IMR-90 (cell line): ENCODE results near the gene PLCG2. TPM values are rescaled to one million over a fixed set of nuclear protein-coding genes. Genes with fewer than 3 reads are reported as not detected.

Experiments
- ATAC-seq: fragments of 200-7000 bp; cut with Tn5 transposase; 2 replicates; pipeline ENCODE4 v1.9.1; 2020; ENCODE audit warnings: low read depth, mild to moderate bottlenecking, moderate library complexity
- BruUV-seq: library from RNA; stranded (reverse); fragments of 400-500 nt; replicated peaks from 2 replicates; lab custom pipeline; 2021; lab: Mats Ljungman, UMichigan
- CTCF ChIA-PET: fragments of 300-600 bp; formaldehyde crosslinking; extraction: SDS; loops from one replicate; lab custom pipeline; 2021; ENCODE audit warnings: antibody characterized with exemption; lab: Yijun Ruan, JAX
- POLR2A ChIA-PET: fragments of 300-600 bp; sonication (Branson Sonifier 250); formaldehyde crosslinking; loops from one replicate; lab custom pipeline; 2022; ENCODE audit warnings: antibody characterized with exemption; ENCODE audit not compliant: unreplicated experiment; lab: Charles Lee
- DNase-seq: peaks from one replicate; pipeline ENCODE4 v3.0.0; 2013
- H2AFZ ChIP-seq: replicated peaks from 2 replicates; pipeline ENCODE3; 2013; ENCODE audit warnings: low read length, mild to moderate bottlenecking; ENCODE audit not compliant: poor library complexity
- H2AK5ac ChIP-seq: 2 replicates; pipeline ENCODE4 v1.6.1; 2013; ENCODE audit warnings: low read depth, low read length, inconsistent platforms
- H2AK9ac ChIP-seq: replicated peaks from 2 replicates; pipeline ENCODE3; 2013; ENCODE audit warnings: mild to moderate bottlenecking, low read depth, low read length, moderate library complexity; ENCODE audit not compliant: poor library complexity
- H2BK120ac ChIP-seq: 2 replicates; pipeline ENCODE4 v1.6.1; 2013; ENCODE audit warnings: low read depth, low read length, inconsistent platforms
- H2BK15ac ChIP-seq: 3 replicates; pipeline ENCODE4 v1.6.1; 2013; ENCODE audit warnings: low read depth, low read length, inconsistent platforms
- H2BK20ac ChIP-seq: 2 replicates; pipeline ENCODE4 v1.6.1; 2013; ENCODE audit warnings: low read depth, mild to moderate bottlenecking, inconsistent platforms, low read length, moderate library complexity
- H2BK5ac ChIP-seq: 2 replicates; pipeline ENCODE4 v1.6.1; 2013; ENCODE audit warnings: mild to moderate bottlenecking, low read depth, low read length, inconsistent platforms; ENCODE audit not compliant: poor library complexity, severe bottlenecking
- H3K14ac ChIP-seq: replicated peaks from 2 replicates; pipeline ENCODE4 v1.6.1; 2013; ENCODE audit warnings: low read depth, low read length, inconsistent platforms
- H3K18ac ChIP-seq: 2 replicates; pipeline ENCODE4 v1.6.1; 2013; ENCODE audit warnings: low read depth, low read length, control low read depth
- H3K23ac ChIP-seq: 2 replicates; pipeline ENCODE4 v1.6.1; 2013; ENCODE audit warnings: low read depth, low read length, inconsistent platforms
- H3K27ac ChIP-seq: 2 replicates; pipeline ENCODE4 v1.5.1; 2013; ENCODE audit warnings: mild to moderate bottlenecking, control low read depth, low read length; ENCODE audit not compliant: insufficient read depth
- H3K27me3 ChIP-seq: 2 replicates; pipeline ENCODE4 v1.6.1; 2013; ENCODE audit warnings: low read length; ENCODE audit not compliant: control insufficient read depth, insufficient read depth
- H3K36me3 ChIP-seq: 2 replicates; pipeline ENCODE4 v1.6.1; 2013; ENCODE audit warnings: low read length, mixed read lengths; ENCODE audit not compliant: control insufficient read depth, insufficient read depth
- H3K4ac ChIP-seq: 2 replicates; pipeline ENCODE4 v1.6.1; 2013; ENCODE audit warnings: low read depth, low read length, inconsistent platforms
- H3K4me1 ChIP-seq: 2 replicates; pipeline ENCODE4 v1.6.1; 2013; ENCODE audit warnings: low read length, mixed read lengths; ENCODE audit not compliant: control insufficient read depth, insufficient read depth
- H3K4me2 ChIP-seq: 2 replicates; pipeline ENCODE4 v1.6.1; 2013; ENCODE audit warnings: low read depth, mild to moderate bottlenecking, control low read depth, low read length, moderate library complexity
- H3K4me3 ChIP-seq: 2 replicates; pipeline ENCODE4 v1.5.1; 2013; ENCODE audit warnings: low read depth, mild to moderate bottlenecking, control low read depth, low read length, moderate library complexity; ENCODE audit not compliant: insufficient read depth
- H3K56ac ChIP-seq: 2 replicates; pipeline ENCODE4 v1.6.1; 2013; ENCODE audit warnings: low read length, inconsistent platforms; ENCODE audit not compliant: insufficient read depth; ENCODE audit errors: extremely low read depth
- H3K79me1 ChIP-seq, 2 experiments: 2 replicates each; pipeline ENCODE4 v1.6.1; 2013; ENCODE audit warnings: low read length in 2 of 2, inconsistent platforms in 1 of 2, low read depth in 1 of 2
- H3K9ac ChIP-seq: 2 replicates; pipeline ENCODE4 v1.6.1; 2013; ENCODE audit warnings: low read depth, low read length, control low read depth
- H3K9me1 ChIP-seq: 2 replicates; pipeline ENCODE4 v1.6.1; 2013; ENCODE audit warnings: low read length, inconsistent platforms; ENCODE audit not compliant: insufficient read depth
- H3K9me3 ChIP-seq: 2 replicates; pipeline ENCODE4 v1.6.1; 2013; ENCODE audit warnings: low read length; ENCODE audit not compliant: control insufficient read depth, insufficient read depth
- H4K20me1 ChIP-seq: 2 replicates; pipeline ENCODE4 v1.6.1; 2013; ENCODE audit warnings: low read length, inconsistent platforms; ENCODE audit not compliant: insufficient read depth
- H4K5ac ChIP-seq: 2 replicates; pipeline ENCODE4 v1.6.1; 2013; ENCODE audit warnings: mild to moderate bottlenecking, low read depth, low read length, control low read depth
- H4K8ac ChIP-seq, 2 experiments: 2 replicates each; pipeline ENCODE4 v1.6.1; 2013; ENCODE audit warnings: low read depth in 2 of 2, low read length in 2 of 2, control low read depth in 1 of 2, inconsistent platforms in 1 of 2
- H4K91ac ChIP-seq: 2 replicates; pipeline ENCODE4 v1.6.1; 2013; ENCODE audit warnings: low read depth, low read length, inconsistent platforms; ENCODE audit not compliant: insufficient read depth
- CEBPB ChIP-seq: IDR thresholded peaks from 2 replicates; pipeline ENCODE4 v1.6.1; 2012; ENCODE audit warnings: low read depth, low read length, improper control_type of control experiment
- CHD1 ChIP-seq: IDR thresholded peaks from 2 replicates; pipeline ENCODE4 v1.6.1; 2012; ENCODE audit warnings: low read depth, low read length, improper control_type of control experiment
- FOS ChIP-seq: fragments of 150-350 bp; IDR thresholded peaks from 2 replicates; pipeline ENCODE4 v1.6.1; 2016; ENCODE audit warnings: low read depth, low read length
- MXI1 ChIP-seq: IDR thresholded peaks from 2 replicates; pipeline ENCODE4 v1.6.1; 2012; ENCODE audit warnings: low read depth, mild to moderate bottlenecking, low read length, moderate library complexity, borderline replicate concordance
- NFE2L2 ChIP-seq: fragments of 150-350 bp; IDR thresholded peaks from 2 replicates; pipeline ENCODE4 v1.6.1; 2016; ENCODE audit warnings: low read depth, mild to moderate bottlenecking, low read length
- RAD21 ChIP-seq: IDR thresholded peaks from 2 replicates; pipeline ENCODE4 v1.6.1; 2012; ENCODE audit warnings: low read length, improper control_type of control experiment
- RCOR1 ChIP-seq: IDR thresholded peaks from 2 replicates; pipeline ENCODE4 v1.6.1; 2012; ENCODE audit warnings: mild to moderate bottlenecking, low read length, improper control_type of control experiment; ENCODE audit not compliant: insufficient replicate concordance
- RFX5 ChIP-seq: IDR thresholded peaks from 2 replicates; pipeline ENCODE4 v1.8.0; 2012; ENCODE audit warnings: low read depth, mild to moderate bottlenecking, low read length, moderate library complexity
- SMC3 ChIP-seq: fragments of 150-350 bp; IDR thresholded peaks from 2 replicates; pipeline ENCODE4 v1.6.1; 2016; ENCODE audit warnings: low read depth, mild to moderate bottlenecking, antibody characterized with exemption, low read length, moderate library complexity
- WGBS, 2 experiments: methylation state at CpG; one replicate each; pipeline versions ENCODE4 v1.1.5 to v1.1.7; 2013; ENCODE audit warnings: missing lambda C conversion rate in 2 of 2; ENCODE audit not compliant: insufficient read length in 1 of 2; ENCODE audit errors: extremely low coverage in 2 of 2; 5-methylcytosine and 5-hydroxymethylcytosine counted together
- dilution Hi-C: fragments of 300-500 bp; cut with HindIII; formaldehyde crosslinking; loops from one replicate; pipeline ENCODE4 v1.14.3; 2018; ENCODE audit warnings: low sequenced_read_pairs; ENCODE audit not compliant: unreplicated experiment
- in situ Hi-C: fragments of 300-500 bp; cut with MboI; formaldehyde crosslinking; loops from 3 replicates; pipeline ENCODE4 v1.14.3; 2019; ENCODE audit warnings: low sequenced_read_pairs, inconsistent platforms, mixed read lengths
- intact Hi-C: fragments of 100-400 bp; cut with micrococcal nuclease; formaldehyde crosslinking; loops from 2 replicates; pipeline ENCODE4 v1.10.0; 2022
- polyA plus RNA-seq, 3 experiments: library from polyadenylated mRNA; depleted of rRNA; stranded (reverse); fragments of >200 nt; gene quantifications; 2 replicates each; pipeline ENCODE4 v1.2.3, GENCODE V29; 2012; ENCODE audit warnings: low replicate concordance in 1 of 3
- total RNA-seq: library from RNA; depleted of rRNA; stranded (reverse); fragments of >200 nt; gene quantifications from 2 replicates; pipeline ENCODE4 v1.2.3, GENCODE V29; 2012
- TF ChIP-seq, protein P1 (sequence below): conservative IDR thresholded peaks from 2 replicates; pipeline ENCODE4 v1.5.1; 2012; ENCODE audit warnings: mild to moderate bottlenecking, low read depth, low read length, improper control_type of control experiment

Gene PLCG2
- total and polyA plus RNA-seq, 2 of the 4 experiments (the other 2 are of a cell fraction): 0.14 to 0.18 TPM

DNA sequence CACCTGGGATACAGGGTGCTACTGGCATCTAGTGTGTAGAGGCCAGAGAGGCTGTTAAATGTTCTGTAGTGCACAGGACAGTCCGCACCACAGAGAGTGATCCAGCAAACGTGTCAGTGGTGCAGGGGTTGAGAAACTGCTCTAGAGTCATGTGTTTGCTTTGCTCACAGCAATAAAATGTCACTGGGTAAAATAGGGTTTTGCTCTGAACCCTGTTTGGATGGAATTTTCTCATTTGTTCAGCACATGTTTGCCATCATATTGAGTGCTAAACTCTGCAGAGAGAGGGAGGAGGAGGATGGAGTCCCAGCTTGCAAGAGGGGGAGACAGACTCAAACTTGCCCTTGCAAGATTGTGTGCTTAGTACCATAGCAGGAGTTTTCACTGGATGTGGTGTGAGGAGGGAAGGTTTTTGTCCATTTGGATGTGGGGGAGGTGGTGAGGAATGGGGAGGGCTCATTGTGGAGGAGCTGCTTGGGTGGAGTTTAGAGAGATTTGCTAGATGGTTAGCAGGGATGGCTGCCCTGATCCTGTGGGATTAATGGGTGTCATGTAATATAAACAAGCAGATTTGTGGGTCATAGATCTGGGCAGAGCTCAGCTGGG, 11.8 kb downstream of the PLCG2 start:
- Histone ChIP-seq H3K14ac (no peak overlapping the region), H2AK9ac (no peak overlapping the region), H2BK5ac (no peak overlapping the region), H3K36me3 (no peaks in the 10 kb centered on the region), H3K79me1 (no peaks in the 10 kb centered on the region), H2BK20ac (no peak overlapping the region), H3K4me2 (no peak overlapping the region), H3K4ac (no peak overlapping the region), H4K5ac (no peak overlapping the region), H3K23ac (no peak overlapping the region; the same call in 1 of the 2 replicates), H3K4me1 (no peaks in the 10 kb centered on the region), H2AFZ (no peak overlapping the region), H4K8ac (no peak overlapping the region), H3K9me1 (0 out of 2 replicates have a peak, but pooled peaks cover 3% of the 10 kb centered on the region), H2AK5ac (no peak overlapping the region), H3K4me3 (no peak overlapping the region), H3K18ac (no peak overlapping the region), H3K27me3 (peaks cover 9% of the 10 kb centered on the region; the same call in 1 of the 2 replicates), H4K20me1 (no peaks in the 10 kb centered on the region), H3K27ac (no peak overlapping the region), H3K9me3 (no peaks in the 10 kb centered on the region), H3K9ac (no peak overlapping the region), H2BK15ac (no peak overlapping the region), H2BK120ac (no peak overlapping the region), H4K91ac (no peak overlapping the region), H3K56ac (no peak overlapping the region)
- intact Hi-C loops (no loop called here), in situ Hi-C loops (no loop called here), dilution Hi-C loops (no loop called here)
- no TSS peak for BruUV-seq
- TF ChIP-seq CEBPB: no peak
- TF ChIP-seq NFE2L2: no peak
- TF ChIP-seq, protein P1, sequence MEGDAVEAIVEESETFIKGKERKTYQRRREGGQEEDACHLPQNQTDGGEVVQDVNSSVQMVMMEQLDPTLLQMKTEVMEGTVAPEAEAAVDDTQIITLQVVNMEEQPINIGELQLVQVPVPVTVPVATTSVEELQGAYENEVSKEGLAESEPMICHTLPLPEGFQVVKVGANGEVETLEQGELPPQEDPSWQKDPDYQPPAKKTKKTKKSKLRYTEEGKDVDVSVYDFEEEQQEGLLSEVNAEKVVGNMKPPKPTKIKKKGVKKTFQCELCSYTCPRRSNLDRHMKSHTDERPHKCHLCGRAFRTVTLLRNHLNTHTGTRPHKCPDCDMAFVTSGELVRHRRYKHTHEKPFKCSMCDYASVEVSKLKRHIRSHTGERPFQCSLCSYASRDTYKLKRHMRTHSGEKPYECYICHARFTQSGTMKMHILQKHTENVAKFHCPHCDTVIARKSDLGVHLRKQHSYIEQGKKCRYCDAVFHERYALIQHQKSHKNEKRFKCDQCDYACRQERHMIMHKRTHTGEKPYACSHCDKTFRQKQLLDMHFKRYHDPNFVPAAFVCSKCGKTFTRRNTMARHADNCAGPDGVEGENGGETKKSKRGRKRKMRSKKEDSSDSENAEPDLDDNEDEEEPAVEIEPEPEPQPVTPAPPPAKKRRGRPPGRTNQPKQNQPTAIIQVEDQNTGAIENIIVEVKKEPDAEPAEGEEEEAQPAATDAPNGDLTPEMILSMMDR: no peak
- TF ChIP-seq RFX5: no peak
- TF ChIP-seq CHD1: no peak
- TF ChIP-seq RCOR1: no peak
- TF ChIP-seq MXI1: no peak
- no peak for TF ChIP-seq RAD21
- no peak for TF ChIP-seq FOS
- no peak for TF ChIP-seq SMC3
- 36% methylated on average over 2 of the region's 2 CpGs; no CpG with 5 or more reads in 1 of the 2 experiments for WGBS, 2 experiments
- ChIA-PET CTCF (no interaction called here), POLR2A (no interaction called here)
- DNase-seq: no peak
- no peak for ATAC-seq
